ENCODE measurements around the gene POP4. TPM values are rescaled to one million over a fixed set of nuclear protein-coding genes. Genes with fewer than 3 reads are reported as not detected.

Gene POP4
- total and polyA plus RNA-seq, 2 donors from 2014 or later: 60.5 to 87.9 TPM

DNA sequence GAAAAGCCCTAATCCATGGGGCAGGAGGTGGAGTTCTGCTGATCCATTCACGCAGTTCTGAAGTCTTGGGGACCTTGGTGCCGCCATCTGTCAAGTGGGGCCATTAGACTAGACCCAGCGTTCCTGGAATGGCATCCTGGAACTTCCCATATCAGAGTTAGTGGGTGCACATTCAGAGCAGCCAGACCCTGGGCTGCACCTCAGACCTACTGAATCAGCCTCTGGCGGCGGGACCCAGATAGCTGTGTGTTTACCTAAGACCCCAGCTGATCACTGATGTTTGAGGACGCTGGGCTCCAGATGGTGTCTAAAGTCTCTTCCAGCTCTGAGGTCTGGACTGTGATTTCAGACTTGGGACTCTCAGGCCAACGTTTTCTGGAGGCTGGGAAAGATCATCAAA is 12.8 kb downstream of the POP4 start:
- TF ChIP-seq, protein P1, sequence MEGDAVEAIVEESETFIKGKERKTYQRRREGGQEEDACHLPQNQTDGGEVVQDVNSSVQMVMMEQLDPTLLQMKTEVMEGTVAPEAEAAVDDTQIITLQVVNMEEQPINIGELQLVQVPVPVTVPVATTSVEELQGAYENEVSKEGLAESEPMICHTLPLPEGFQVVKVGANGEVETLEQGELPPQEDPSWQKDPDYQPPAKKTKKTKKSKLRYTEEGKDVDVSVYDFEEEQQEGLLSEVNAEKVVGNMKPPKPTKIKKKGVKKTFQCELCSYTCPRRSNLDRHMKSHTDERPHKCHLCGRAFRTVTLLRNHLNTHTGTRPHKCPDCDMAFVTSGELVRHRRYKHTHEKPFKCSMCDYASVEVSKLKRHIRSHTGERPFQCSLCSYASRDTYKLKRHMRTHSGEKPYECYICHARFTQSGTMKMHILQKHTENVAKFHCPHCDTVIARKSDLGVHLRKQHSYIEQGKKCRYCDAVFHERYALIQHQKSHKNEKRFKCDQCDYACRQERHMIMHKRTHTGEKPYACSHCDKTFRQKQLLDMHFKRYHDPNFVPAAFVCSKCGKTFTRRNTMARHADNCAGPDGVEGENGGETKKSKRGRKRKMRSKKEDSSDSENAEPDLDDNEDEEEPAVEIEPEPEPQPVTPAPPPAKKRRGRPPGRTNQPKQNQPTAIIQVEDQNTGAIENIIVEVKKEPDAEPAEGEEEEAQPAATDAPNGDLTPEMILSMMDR (IDR thresholded peaks at IDR 0.05; ENCODE audit: borderline replicate concordance, extremely low read depth, insufficient read depth): no peak
- DNase-seq (peak in 1 of 5 donors; percentile 16), FAIRE-seq (no peak)
- intact Hi-C loops (cut with DNase I): loop anchor here (10.0 kb wide), 1 partner anchor 96 kb away; the partner anchor contains the start of gene C19orf12
- Histone ChIP-seq H3K27ac (ENCODE audit: low read depth in 2 of 2, low read length in 2 of 2) (no peak overlapping the region), H3K27me3 (ENCODE audit: control insufficient read depth, insufficient read depth, low read length) (no peaks in the 10 kb centered on the region), H3K4me1 (ENCODE audit: control insufficient read depth in 2 of 3, insufficient read depth in 2 of 3, low read depth in 1 of 3, low read length in 3 of 3) (no peaks in the 10 kb centered on the region), H3K4me3 (ENCODE audit: low read length in 3 of 3) (no peak overlapping the region), H3K36me3 (ENCODE audit: control insufficient read depth in 2 of 3, insufficient read depth in 3 of 3, low read length in 3 of 3) (peaks cover 0 to 5% (median 5%) of the 10 kb centered on the region in 3 donors), H3K9ac (ENCODE audit: low read length in 3 of 3) (no peak overlapping the region), H3K9me3 (ENCODE audit: control insufficient read depth in 2 of 3, insufficient read depth in 1 of 3, low read length in 3 of 3) (no peaks in the 10 kb centered on the region)

DNA sequence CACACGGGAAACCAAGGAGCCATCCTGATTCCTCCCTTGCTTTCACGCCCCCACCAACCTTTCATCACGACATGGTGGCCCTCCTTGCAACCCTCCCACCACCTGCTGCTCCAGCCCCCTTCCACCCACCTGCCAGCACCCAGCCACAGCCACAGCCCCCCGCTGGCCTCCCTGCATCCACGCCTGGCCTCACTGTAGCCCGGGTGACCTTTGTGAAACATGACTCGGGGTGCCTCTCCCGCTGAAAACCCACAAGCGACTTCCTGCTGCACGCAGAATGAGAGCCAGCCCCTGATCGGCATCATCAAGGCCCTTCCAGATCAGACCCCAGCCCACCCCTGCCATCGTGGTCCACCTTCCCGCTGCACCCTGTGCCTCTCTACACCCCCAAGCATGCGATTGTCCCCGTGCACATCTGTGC is 14.9 kb downstream of the POP4 start:
- Histone ChIP-seq H3K36me3 (ENCODE audit: control insufficient read depth in 2 of 3, insufficient read depth in 3 of 3, low read length in 3 of 3) (peaks cover 0 to 2% (median 0%) of the 10 kb centered on the region in 3 donors), H3K4me1 (ENCODE audit: control insufficient read depth in 2 of 3, insufficient read depth in 2 of 3, low read depth in 1 of 3, low read length in 3 of 3) (no peaks in the 10 kb centered on the region), H3K4me3 (ENCODE audit: low read length in 3 of 3) (no peak overlapping the region), H3K9ac (ENCODE audit: low read length in 3 of 3) (no peak overlapping the region), H3K27me3 (ENCODE audit: control insufficient read depth, insufficient read depth, low read length) (no peaks in the 10 kb centered on the region), H3K9me3 (ENCODE audit: control insufficient read depth in 2 of 3, insufficient read depth in 1 of 3, low read length in 3 of 3) (no peaks in the 10 kb centered on the region), H3K27ac (ENCODE audit: low read depth in 2 of 2, low read length in 2 of 2) (no peak overlapping the region)
- intact Hi-C loops (cut with DNase I): no loop called here
- DNase-seq (peak in 1 of 5 donors; percentile 57), FAIRE-seq (no peak)
- TF ChIP-seq, protein P1 (IDR thresholded peaks at IDR 0.05; ENCODE audit: borderline replicate concordance, extremely low read depth, insufficient read depth): no peak

DNA sequence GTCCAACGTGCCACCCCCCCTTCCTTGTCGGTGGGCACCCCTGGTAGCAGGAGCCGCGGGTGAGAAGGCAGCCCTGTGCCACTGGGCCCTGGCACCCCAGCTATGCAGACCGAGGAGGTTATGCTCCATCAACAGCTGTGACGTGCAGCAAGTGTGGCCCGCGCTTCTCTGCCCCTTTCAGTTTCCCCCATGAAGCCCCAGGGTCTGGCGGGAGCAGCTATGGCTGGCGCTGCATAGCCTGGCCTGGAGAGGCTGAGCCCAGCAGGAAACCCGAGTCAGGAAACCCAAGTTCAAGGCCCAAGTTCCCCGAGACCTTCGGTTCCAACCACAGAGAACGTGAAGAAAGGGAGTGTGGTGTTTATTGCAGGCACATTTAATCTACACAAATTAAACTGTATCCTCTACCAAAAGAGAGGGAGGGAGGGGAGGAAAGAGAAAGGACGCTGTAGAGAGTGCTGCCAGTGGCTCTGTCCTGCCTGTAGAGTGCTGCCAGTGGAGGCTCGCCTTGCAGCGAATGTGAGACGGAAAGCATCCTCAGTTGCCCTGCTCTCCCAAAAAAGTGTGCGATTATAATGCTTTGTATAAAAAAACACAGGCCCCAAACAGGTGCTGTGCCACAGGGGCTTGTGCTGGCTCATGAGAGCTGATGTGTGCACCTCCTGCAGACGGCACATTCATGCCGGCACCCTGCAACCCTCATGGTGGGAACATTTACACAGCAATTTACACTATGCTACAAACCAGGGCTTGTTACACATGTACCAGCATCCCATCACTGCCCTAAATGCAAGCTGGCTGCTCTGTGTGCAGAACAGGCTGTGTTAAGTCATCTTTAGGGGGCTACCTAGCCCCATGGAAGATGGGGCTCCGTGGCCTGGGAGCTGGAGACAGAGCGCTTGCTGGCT is 16.3 kb downstream of the POP4 start:
- Histone ChIP-seq H3K4me1 (ENCODE audit: control insufficient read depth in 2 of 3, insufficient read depth in 2 of 3, low read depth in 1 of 3, low read length in 3 of 3) (no peaks in the 10 kb centered on the region), H3K9me3 (ENCODE audit: control insufficient read depth in 2 of 3, insufficient read depth in 1 of 3, low read length in 3 of 3) (no peaks in the 10 kb centered on the region), H3K9ac (ENCODE audit: low read length in 3 of 3) (no peak overlapping the region), H3K36me3 (ENCODE audit: control insufficient read depth in 2 of 3, insufficient read depth in 3 of 3, low read length in 3 of 3) (no peaks in the 10 kb centered on the region), H3K4me3 (ENCODE audit: low read length in 3 of 3) (no peak overlapping the region), H3K27me3 (ENCODE audit: control insufficient read depth, insufficient read depth, low read length) (no peaks in the 10 kb centered on the region), H3K27ac (ENCODE audit: low read depth in 2 of 2, low read length in 2 of 2) (no peak overlapping the region)
- TF ChIP-seq, protein P1 (IDR thresholded peaks at IDR 0.05; ENCODE audit: borderline replicate concordance, extremely low read depth, insufficient read depth): no peak
- intact Hi-C loops (cut with DNase I): no loop called here
- FAIRE-seq (no peak), DNase-seq (peak in 3 of 5 donors; percentile 33 to 67 (median 39))

All from kidney (tissue), 14 donors.